Stimulated activated CD4-positive, alpha-beta T cell treated with anti-CD3 and anti-CD28 coated beads, Interleukin-2, amount 100 ng/mL, for 48 hours (primary cell): ENCODE data around the gene BTBD16.

Source experiments
- DNase-seq, 2 donors: peaks; one replicate each; pipeline ENCODE4 v3.0.0-alpha.2; 2020

Gene BTBD16

DNA sequence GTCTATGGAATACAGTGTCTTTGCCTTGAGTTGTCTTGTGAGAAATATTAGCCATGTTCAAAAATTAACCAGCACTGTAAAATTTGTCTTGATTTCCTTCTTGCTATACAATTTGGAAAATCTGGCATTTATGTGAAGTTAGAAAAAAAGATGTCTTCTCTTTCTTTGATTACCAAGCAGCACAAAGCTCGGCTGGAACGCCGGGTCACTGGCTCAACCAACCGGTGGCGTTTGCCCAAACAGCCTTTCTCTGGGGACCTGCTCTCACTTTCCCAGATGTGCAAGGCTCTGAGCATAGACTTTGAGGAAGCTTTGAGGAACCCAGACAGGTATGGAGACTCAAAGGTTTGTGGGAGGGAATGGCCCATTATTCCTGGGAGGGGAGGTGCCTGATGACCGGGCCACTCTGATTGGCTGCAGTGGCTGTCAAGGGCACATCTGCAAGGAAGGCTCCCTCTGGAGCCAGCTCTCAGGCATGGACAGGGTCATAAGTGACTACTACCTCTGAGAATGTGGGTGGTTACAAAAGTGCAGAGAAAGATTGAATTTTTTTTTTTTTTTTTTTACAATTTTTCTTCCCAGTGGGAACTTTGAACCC is 5.6 kb downstream of the BTBD16 start:
- DNase-seq = no peak

DNA sequence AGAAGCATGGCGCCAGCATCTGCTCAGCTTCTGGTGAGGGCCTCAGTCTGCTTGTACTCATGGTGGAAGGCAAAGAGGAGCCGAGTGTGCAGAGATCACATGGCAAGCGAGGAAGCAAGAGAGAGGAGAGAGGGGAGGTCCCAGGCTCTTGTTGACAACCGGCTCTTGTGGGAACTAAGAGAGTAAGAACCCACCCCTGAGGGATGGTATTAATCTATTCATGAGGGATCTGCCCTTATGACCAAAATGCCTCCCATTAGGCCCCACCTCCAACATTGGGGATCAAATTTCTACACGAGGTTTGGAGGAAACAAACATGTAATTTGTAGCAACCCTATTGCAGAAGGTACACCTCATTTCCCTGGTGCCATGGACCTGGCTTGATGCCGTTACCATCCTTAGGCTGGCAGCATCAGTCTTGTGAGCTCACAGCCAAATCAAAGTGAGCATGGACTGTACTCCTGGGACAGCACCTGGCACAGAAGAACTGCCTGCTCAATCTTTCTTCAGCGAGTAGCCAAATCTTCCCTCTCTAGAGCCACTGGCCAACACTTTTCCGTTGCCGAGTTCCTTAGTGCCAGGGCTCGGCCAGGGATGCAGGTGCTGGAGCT is 6.5 kb downstream of the BTBD16 start:
- DNase-seq = no peak

DNA sequence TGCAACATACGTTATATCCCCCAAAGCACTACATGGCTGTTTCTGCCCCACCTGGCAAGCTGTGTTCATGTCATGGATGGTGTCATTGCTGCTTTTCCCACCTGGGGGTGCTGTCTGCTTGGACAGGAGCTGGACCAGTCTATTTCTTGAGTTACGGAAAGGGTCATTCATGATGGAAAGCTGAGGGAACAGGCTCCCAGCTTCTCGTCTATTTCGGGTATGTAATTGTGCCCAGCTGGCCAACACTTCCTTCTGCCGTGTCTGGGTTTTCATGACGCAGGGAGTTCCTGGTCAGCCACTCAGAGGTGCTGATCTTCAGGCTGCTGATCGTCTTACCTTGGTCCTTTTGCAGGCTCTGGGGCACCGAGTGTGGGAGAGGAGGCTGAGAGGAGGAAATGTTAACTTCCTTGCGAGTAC is 8.6 kb downstream of the BTBD16 start:
- DNase-seq = no peak

DNA sequence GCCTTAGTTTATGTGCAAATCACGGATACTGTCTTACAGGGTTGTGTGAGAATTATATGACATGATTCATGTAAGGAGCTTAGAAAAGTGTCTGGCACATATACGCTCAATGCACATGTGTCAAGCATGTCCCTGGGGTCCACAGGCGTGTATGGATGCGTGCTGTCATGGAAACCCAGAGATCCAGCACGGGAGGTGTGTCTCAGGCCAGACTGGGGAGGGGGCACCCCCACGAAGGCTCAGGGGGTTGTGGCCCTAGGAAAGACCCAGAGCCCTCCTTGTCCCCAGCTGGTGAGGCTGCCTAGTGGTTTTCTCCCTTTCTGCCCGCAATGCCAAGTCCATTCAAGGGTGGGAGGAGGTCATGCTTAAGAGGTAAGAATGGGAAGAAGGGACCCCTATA is 9.1 kb downstream of the BTBD16 start:
- DNase-seq = no peak

DNA sequence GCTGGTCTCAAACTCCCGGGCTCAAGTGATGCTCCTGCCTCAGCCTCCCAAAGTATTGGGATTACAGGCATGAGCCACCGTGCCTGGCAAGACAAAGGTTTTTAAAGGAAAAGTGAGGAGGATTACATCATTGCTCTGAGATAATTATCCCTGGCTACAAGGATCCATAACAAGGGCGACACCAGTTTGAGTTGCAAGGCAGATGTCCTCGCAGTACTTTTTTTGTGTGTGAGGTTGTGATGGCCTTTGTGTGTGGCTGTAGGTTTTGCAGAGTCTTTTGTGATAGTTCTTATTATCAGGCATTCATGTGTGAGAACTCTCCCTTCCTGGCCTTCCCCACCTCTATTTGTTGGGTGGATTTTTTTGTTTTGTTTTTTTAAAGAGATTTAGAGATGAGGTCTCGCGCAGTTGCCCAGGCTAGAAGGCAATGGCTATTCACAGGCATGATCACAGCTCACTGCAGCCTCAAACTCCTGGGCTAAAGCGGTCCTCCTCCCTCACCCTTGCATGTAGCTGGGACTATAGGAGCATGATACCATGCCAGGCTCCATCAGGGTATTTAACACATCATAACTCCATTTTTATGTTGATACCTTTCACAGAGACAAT is 10.0 kb downstream of the BTBD16 start:
- DNase-seq = no peak

DNA sequence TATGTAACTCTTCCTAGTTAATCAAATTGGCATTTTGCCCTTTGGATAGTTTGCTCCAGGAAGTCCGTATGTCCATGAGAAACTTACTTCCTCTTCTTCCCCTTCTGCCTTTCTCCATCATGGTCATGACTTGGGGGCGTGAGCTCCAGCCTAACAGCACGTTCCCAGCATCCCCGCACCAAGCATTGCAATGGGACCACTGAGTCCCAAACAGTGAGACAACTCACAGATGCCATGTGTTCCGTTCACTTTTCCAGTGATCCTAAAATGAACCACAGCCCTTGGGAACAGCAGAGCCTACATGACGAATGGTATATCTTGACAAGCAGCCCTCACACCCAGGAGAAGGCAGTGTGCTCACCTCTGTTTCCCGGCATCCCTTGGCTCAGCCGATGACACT is 10.7 kb downstream of the BTBD16 start:
- DNase-seq = no peak

DNA sequence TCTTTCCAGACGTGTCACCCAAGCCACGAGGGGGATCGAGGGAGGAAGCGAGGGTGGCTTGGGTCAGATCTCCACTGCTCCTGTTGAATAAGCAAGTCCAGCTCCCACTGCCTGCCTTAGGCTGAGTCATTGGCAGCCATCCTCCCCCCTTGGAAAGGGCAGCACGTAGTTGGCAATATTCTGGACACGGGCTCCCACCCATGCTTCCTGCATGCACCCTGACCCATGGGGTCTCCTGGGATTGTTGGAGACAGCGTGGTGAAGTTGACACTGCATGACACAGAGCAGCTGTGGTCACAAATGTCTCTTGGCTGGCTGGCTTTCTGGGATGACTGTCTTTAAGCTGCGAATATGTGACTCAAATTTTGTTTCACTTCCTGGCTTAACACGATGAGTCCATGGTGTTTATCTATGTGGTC is 11.2 kb downstream of the BTBD16 start:
- DNase-seq = no peak

DNA sequence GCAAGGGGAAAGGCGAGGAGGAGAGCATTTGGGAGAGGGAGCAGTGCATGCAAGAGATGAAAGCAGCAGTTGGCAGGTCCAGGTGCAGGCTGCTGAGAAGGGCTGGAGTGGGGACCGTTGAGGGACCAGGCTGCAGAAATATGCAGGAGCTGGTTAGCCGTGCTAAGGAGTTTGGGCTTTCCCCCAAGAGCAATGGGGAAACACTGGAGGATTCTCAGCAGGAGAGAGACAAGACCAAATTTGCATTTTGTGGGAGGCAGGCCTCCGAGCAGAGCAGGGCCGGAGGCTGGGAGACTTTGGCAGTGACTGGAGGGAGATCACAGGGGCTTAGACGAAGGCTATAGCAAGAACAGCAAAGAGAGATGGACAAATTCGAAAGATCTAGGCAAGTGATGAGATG is 11.8 kb downstream of the BTBD16 start:
- no peak for DNase-seq

DNA sequence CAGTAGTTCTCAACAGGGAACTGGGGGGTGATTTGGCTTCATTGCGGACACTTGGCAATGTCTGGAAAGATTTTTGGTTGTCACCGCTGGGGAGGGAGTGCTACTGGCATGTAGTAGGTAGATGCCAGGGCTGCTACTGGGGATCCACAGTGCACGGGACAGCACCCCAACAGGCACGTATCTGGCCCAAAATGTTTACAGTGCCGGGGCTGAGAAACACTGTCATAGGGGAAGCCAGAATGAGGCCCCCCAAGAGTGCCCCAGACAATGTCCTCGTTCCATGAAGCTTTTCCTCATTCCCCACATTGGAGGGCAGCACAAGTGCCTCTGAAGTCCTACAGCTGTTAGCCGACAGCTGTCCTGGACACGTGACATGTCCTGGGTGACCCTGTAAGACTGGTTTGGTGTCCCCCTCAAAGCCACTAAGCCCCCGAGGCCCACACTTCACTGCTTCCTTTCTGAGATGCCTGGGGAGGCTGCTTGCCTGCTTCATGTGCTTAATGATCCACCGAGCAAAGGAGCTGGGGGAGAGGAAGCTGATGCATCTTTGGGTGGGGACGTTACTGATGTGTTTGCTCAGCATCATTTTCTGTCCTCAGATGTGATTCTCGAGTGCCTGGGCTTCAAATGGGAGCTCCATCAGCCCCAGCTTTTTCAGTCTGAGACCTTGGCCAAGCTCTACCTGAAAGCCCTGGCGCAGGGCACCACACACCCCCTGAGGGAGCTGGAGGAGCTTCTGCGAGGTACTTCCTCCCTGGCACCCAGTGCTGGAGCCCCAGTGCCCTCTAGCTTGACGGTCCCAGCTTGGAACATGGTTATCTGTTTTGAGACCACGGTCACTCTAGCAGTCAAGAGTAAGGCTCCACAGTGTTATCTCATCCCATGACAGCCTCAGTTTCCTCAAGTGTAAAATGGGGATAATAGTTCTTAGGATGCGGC is 14.7 kb downstream of the BTBD16 start:
- no peak for DNase-seq

DNA sequence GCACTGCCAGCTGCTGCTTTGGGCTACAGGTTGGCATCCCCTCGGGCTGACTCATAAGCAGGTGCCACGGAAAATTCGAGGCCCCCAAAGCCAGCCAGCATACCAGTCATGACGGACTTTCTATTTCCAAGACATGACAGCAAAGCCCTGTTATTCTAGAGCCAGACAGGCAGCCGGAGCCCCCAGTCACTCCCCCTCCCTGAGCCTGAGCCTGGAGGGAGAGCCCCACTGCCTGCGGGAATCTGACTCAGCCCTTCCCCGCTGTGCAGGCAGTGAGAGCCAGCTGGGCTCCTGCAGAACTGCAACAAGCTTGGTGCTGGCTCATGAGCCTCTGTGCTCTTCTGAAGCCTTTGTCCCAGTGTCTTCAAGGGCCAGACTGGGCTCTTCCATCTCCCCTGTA is 15.8 kb downstream of the BTBD16 start:
- no peak for DNase-seq

DNA sequence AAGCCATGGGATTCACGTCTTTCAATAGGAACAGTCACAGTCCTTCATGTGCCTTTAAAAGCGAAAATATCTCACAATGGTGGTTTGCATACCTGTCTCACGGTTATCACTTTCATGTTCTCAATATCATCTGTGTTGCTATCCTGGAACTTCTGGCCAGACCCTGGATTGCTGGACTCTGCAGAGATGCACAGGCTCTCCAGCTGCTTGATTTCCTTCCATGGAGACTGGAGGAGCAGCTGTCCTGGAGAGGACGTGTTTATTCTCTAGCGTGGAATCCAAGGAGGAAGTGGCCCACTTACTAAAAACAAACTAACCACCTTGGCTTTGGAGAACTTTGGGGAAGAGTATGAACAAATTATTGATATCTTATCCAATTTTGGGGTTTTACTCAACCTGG is 16.5 kb downstream of the BTBD16 start:
- DNase-seq = no peak

DNA sequence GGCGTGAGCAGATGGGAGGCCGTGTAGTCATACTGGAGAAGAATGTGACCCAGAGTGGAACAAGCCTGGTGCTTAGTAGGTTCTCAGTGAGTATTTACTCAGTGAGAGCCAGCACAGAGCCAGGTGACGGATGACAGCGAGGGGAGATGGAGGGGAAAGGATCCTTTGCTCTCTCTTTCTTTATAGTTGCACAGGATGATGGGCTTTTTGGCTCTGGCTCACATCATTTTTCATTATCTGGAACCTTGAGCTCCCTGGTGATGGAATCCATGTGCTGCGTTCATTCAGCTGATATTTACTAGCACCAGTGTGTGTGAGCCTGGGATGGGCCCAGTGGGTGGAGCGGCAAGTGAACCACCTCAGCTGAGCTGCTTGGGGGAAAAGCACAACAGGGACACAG is 17.2 kb downstream of the BTBD16 start:
- no peak for DNase-seq

DNA sequence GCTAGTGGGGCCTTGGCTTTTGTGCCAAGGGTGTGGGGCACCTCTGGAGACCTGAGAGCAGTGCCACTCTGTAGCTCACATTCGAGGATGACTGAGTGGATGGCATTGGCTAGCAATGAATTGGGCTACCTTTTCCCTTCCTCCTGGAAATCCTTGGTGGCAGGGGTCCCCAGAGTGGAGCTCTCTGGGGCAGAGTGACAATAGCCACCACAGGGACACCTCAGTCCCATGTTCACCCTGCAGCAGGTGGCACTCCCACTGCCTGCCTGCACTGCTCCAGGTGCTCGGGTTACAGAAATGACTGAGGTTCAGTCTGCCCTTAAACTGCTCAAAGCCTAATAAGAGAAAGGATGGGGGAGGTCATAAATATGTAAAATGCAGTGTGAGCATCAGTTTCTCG is 17.8 kb downstream of the BTBD16 start:
- DNase-seq = no peak

DNA sequence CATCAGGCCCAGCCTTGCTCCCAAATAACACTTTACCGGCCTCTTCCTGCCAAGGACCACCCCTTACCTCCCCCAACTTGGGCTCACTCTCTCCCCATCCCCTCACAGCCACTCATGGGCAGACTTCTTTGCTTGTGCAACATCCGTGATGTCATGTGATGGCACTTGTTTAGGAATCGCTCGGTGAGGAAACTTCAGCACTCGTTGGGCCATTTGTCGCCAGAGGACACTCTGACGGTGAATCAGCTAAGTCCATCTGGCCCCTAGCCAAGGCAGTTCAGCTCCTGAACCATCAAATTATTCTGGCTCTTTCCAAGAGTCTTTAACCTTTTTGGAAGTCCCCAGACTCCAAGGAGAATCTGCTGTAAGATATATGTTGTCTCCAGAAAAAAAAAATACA is 19.2 kb downstream of the BTBD16 start:
- no peak for DNase-seq

DNA sequence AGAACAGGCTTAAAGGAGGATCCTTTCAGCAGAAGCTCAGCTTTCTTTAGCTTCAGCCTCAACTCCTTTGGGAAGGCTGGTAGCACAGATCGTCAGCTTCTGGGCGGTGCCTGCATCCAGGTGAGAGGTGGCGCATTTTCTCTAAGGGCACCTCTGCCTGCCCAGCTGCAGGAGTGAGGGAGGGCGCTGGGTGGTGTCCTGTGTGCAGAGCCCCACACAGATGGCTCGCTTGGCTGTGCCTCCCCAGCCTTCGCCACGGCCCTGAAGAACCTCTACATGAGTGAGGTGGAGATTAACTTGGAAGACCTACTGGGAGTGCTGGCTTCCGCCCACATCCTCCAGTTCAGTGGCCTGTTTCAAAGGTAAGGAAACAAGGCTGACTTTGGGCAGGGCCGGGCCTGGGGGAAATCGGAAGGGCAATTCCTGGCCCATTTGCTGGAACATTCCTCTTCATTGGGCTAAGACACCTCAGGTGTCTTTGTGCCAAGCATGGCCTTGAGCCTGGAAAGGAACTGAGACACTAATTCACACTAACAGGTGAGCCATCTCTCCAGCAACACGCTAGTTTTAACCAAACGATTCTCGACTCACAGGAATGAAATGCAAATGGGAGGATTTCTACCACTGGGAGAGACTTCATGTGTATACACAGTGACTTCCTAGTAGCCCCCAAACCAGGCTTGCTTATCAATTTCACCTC is 19.9 kb downstream of the BTBD16 start:
- no peak for DNase-seq

DNA sequence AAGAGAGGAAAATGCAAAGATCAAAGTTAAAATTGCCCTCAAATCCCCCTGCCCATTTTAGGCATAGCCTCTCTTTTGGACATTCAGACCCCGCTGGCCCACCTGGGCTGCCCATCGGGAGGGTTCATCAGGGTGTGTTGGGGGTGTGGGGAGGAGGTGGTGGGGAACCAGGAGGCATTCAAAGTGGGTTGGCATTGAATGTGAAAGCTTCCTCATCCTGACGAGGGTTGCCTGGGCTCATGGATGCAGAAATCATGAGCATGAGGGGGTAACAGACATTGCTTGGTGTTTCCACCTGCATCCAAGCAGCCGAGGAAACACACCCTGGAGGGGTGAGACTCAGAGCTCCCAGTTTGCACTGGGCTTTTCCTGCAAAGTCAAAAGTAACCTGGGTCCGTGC is 20.6 kb downstream of the BTBD16 start:
- DNase-seq = no peak

DNA sequence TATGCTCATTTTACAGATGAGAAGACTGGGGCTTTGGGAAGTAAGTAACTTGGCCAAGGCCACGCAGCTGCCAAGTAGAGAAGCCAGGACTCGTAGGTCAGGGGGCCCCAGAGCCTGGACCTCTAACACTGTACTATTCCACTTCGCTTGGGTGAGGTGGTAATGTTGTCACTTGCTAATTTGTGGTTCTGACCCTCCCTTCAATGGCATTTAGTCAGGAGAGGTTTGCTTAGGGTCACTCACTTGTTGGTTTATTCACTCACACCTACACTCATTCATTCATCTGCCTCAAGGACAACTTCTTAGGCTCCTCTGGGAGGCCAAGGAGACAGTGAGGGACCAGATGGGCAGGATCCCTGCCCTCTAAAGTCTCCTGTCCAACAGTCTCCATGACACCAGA is 21.3 kb downstream of the BTBD16 start:
- DNase-seq = no peak

DNA sequence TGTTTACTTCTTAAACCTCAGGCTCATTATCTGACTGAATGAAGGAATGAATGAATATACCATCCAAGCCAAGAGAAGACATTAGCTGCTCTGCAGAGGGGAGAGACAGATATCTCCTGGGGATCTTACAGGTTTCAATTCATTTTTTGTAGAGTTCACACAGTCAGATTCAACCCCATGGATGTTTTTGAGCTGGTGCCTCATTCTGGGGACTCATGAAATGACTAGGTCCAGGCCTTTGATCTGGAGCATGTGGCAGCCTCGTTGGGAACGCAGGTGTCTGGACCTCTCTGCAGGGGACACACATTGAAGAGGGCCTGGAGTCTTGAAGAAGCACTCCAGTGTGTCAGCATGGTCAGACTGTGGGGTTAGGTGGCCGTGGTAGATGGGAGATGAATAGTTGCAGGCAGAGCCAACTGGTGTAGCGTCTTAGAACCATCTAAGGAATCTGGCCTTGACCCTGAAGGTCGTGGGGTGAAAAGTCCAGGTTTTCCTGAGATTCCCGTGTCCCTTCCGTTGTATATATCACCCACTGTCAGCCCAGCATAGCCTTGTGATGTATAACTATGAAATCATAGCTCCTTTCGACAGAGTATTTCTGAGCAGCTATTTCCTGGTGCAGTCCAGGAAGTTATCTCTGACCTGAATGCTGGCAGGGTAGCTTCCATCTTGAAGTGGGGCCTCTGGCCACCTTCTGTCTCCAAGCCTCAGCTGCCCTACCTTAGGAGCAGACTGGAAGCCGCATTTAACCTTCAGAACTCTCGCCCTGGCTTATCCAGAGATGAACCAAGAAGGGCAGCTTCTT is 22.3 kb downstream of the BTBD16 start:
- no peak for DNase-seq

DNA sequence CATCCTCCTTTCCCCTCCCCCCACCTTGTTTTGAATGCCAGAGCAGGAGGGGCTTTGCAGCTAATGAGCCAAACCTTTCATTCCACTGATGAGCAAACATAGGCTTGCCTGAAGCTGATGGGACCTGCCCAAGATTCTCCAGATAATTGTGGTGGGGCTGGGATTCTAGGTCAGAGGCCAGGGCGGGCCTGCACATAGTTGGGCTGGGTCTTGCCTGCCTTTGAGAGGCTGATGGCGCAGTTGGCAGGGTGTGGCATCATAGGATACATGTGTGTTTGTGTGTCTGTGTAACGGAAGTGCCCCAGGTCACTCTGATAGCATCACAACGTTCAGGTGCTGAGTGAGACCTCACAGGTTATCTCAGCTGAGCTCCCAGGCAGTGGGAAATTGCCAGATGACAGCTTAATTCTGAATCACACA is 22.9 kb downstream of the BTBD16 start:
- no peak for DNase-seq

DNA sequence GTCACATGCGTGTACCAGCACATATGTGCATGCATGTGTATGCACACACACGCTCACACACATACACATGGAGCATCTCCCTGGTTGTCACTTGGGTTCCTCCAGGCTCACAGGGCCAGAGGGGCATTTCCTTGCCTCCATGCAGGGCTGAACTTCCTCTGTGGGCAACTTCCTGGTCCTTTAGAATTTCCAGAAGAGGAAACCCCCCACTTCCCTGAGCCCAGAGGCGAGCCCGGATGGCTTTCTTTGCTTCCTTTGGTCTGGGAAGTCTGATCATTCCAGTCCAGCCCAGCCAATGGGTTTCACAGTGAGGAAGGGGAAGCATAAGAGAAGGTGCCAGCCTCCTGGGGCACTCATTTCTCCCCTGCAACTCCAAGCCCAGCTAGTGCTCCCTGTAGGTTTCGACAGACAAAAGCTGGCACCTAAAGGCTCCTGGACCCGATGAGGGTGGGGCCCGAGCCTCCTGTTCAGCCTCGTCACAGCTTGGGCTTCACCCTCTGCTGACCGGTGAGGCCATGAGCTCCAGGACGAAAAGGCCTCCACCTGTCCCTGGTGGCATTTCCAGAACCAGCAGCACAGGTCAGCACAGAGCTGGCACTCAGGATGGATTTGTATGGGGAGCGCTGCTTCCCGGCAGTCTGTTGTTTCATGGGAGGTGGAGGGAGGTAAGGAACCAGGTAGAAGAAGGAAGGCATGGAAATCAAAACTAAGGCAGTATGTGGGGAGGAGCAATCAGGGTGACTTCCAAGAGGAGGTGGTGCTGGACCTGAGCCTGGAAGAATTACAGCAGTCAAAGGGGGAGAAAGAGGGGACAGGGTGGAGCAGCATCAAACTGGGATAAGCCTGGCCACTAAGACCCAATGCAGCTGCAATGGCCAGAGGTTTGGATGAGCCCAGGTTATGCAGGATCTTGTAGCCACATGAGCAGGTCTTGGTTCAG is 23.7 kb downstream of the BTBD16 start:
- no peak for DNase-seq

DNA sequence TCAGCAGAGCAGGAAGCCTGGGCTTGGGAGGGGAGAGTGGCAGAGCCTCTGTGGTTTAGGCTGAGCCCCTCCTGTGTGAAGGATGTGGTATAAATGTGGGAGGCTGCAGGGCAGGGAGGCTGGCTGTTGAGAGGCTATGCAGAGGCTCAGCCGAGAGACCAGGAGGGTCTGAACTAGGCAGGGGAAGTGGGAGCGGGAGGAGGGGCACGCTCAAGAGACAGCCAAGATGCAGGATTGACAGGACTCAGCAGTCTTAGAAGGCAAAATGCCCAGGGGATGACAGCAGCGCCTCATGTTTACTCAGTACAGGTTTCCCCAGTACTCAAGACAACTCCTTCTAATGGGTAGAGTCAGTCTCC is 24.3 kb downstream of the BTBD16 start:
- no peak for DNase-seq
